HepG2 (cell line): ENCODE measurements around the gene POU2F1. TPM values are rescaled to one million over a fixed set of nuclear protein-coding genes. Genes with fewer than 3 reads are reported as not detected.

Experiments
- ATAC-seq: fragments of 200-7000 bp; cut with Tn5 transposase; 3 replicates; pipeline ENCODE4 v1.9.1; 2020; ENCODE audit warnings: mild to moderate bottlenecking, moderate library complexity
- BruUV-seq: library from RNA; stranded (reverse); fragments of 400-500 nt; replicated peaks from 2 replicates; lab custom pipeline; 2021; lab: Mats Ljungman, UMichigan
- CTCF ChIA-PET: fragments of 300-600 bp; formaldehyde crosslinking; extraction: SDS; loops from one replicate; lab custom pipeline; 2021; ENCODE audit warnings: low total read pairs, inconsistent platforms, low intra/inter-chr PET ratio; lab: Yijun Ruan, JAX
- POLR2A ChIA-PET: fragments of 350-600 bp; sonication (Branson Sonifier 250); formaldehyde crosslinking; loops from one replicate; lab custom pipeline; 2020; ENCODE audit warnings: antibody characterized with exemption, inconsistent platforms; lab: Yijun Ruan, JAX
- DNase-seq: peaks from one replicate; pipeline ENCODE4 v3.0.0-alpha.2; 2015; ENCODE audit warnings: low spot score
- FAIRE-seq: peaks from 3 replicates; lab custom pipeline; 2011; peaks lifted over from hg19 to GRCh38; lab: Jason Lieb, UNC
- H2AFZ ChIP-seq: one replicate; pipeline ENCODE4 v1.6.1; 2011; ENCODE audit warnings: low read length, inconsistent platforms
- H3K27ac ChIP-seq: fragments of 300-600 bp; 3 replicates; pipeline ENCODE4 v1.8.0; 2011; ENCODE audit warnings: mixed run types, mild to moderate bottlenecking, mixed read lengths, low read length, inconsistent platforms; ENCODE audit not compliant: insufficient read depth; ENCODE audit errors: extremely low read length
- H3K27me3 ChIP-seq, 2 experiments: fragments of 200-600 bp in 1 of 2; 2 replicates in 1 of 2; 3 replicates in 1 of 2; pipeline versions ENCODE4 v1.6.0 to v1.8.0; 2011; ENCODE audit warnings: low read length in 2 of 2, mild to moderate bottlenecking in 2 of 2, moderate library complexity in 2 of 2, inconsistent platforms in 1 of 2; ENCODE audit not compliant: insufficient read depth in 2 of 2, control insufficient read depth in 1 of 2
- H3K36me3 ChIP-seq, 2 experiments: fragments of 200-600 bp in 1 of 2; replicated peaks in 1 of 2; 2 replicates in 1 of 2; 3 replicates in 1 of 2; pipeline versions ENCODE4 v1.5.1 to v1.8.0; 2011; ENCODE audit warnings: low read length in 2 of 2, inconsistent platforms in 1 of 2; ENCODE audit not compliant: insufficient read depth in 2 of 2, control insufficient read depth in 1 of 2
- H3K4me1 ChIP-seq: 2 replicates; pipeline ENCODE4 v1.5.1; 2012; ENCODE audit warnings: low read length, inconsistent platforms; ENCODE audit not compliant: insufficient read depth
- H3K4me2 ChIP-seq: 2 replicates; pipeline ENCODE4 v1.6.0; 2011; ENCODE audit warnings: low read depth, low read length, inconsistent platforms
- H3K4me3 ChIP-seq, 3 experiments: fragments of 200-600 bp in 1 of 3; sonication (generic), shearing (Covaris generic) in 1 of 3; replicated peaks in 1 of 3; 2 replicates each; pipeline ENCODE4 v1.5.1; 2011 to 2016; ENCODE audit warnings: low read length in 3 of 3, inconsistent platforms in 2 of 3, low read depth in 2 of 3, mild to moderate bottlenecking in 2 of 3, control low read depth in 1 of 3, mixed read lengths in 1 of 3; ENCODE audit not compliant: insufficient read depth in 1 of 3
- H3K79me2 ChIP-seq: one replicate; pipeline ENCODE4 v1.6.1; 2011; ENCODE audit warnings: low read length, inconsistent platforms; ENCODE audit not compliant: insufficient read depth
- H3K9ac ChIP-seq: 2 replicates; pipeline ENCODE4 v1.6.0; 2011; ENCODE audit warnings: mild to moderate bottlenecking, low read depth, low read length, inconsistent platforms; ENCODE audit not compliant: insufficient read depth
- H3K9me3 ChIP-seq: 2 replicates; pipeline ENCODE4 v1.5.1; 2012; ENCODE audit warnings: mild to moderate bottlenecking, low read length
- H4K20me1 ChIP-seq: 2 replicates; pipeline ENCODE4 v1.6.0; 2011; ENCODE audit warnings: inconsistent platforms, mild to moderate bottlenecking, low read length, moderate library complexity; ENCODE audit not compliant: insufficient read depth
- FLYWCH1 ChIP-seq: sonication (generic); formaldehyde crosslinking; IDR thresholded peaks from 2 replicates; pipeline ENCODE4 v1.8.1; 2023; ENCODE audit warnings: mild to moderate bottlenecking, missing genetic modification reagents
- NFE2 ChIP-seq: sonication (generic); formaldehyde crosslinking; IDR thresholded peaks from 2 replicates; pipeline ENCODE4 v1.4.0; 2020; ENCODE audit warnings: missing genetic modification reagents
- NFKB2 ChIP-seq: sonication (generic); formaldehyde crosslinking; IDR thresholded peaks from 2 replicates; pipeline ENCODE4 v1.4.0; 2020; ENCODE audit warnings: missing genetic modification reagents, borderline replicate concordance
- POLR2AphosphoS5 ChIP-seq: IDR thresholded peaks from 2 replicates; pipeline ENCODE4 v1.6.1; 2012; ENCODE audit warnings: low read depth, low read length
- PPARG ChIP-seq: conservative IDR thresholded peaks from 2 replicates; pipeline ENCODE4 v1.6.1; 2016; ENCODE audit warnings: missing biosample characterization, missing genetic modification reagents
- SIN3A ChIP-seq: IDR thresholded peaks from 2 replicates; pipeline ENCODE4 v1.6.1; 2011; ENCODE audit warnings: low read depth, mild to moderate bottlenecking, control low read depth, low read length, borderline replicate concordance
- TRIM24 ChIP-seq: sonication (generic); formaldehyde crosslinking; IDR thresholded peaks from 2 replicates; pipeline ENCODE4 v1.8.0; 2022; ENCODE audit warnings: mild to moderate bottlenecking, missing genetic modification reagents
- ZNF615 ChIP-seq: sonication (generic); formaldehyde crosslinking; IDR thresholded peaks from 2 replicates; pipeline ENCODE4 v1.5.0; 2020; ENCODE audit warnings: mild to moderate bottlenecking, missing genetic modification reagents, borderline replicate concordance
- WGBS: methylation state at CpG from one replicate; pipeline ENCODE4 v1.1.6; 2017; ENCODE audit warnings: low lambda C conversion rate; 5-methylcytosine and 5-hydroxymethylcytosine counted together
- in situ Hi-C: cut with HindIII; loops from 2 replicates; pipeline ENCODE4 v1.10.0; 2017; ENCODE audit warnings: low pct_unique_long_range_greater_than_20kb; ENCODE audit not compliant: extremely low pct_ligation_motif_present
- intact Hi-C: fragments of 100-400 bp; cut with micrococcal nuclease; formaldehyde crosslinking; loops from one replicate; pipeline ENCODE4 v1.10.0; 2022; ENCODE audit not compliant: unreplicated experiment
- polyA plus RNA-seq, 8 experiments: library from polyadenylated mRNA; depleted of rRNA in 3 of 8; stranded (reverse) in 7 of 8; unstranded in 1 of 8; fragments of >200 nt; fragmentation: Illumina TruSeq in 4 of 8; extraction: Trizol in 4 of 8; gene quantifications; 2 replicates each; pipeline versions ENCODE4 v1.2.1 to v1.2.3, GENCODE V29; 2011 to 2016; ENCODE audit warnings: low read depth in 4 of 8, missing spikeins in 1 of 8, mixed read lengths in 1 of 8; ENCODE audit not compliant: insufficient read depth in 1 of 8
- total RNA-seq, 5 experiments: library from RNA; depleted of rRNA; stranded (reverse); fragments of >200 nt; fragmentation: Illumina TruSeq; extraction: Trizol; gene quantifications; 2 replicates each; pipeline ENCODE4 v1.2.3, GENCODE V29; 2016; ENCODE audit warnings: low read depth in 1 of 5
- TF ChIP-seq, protein P1 (sequence below): sonication (generic); formaldehyde crosslinking; IDR thresholded peaks from 2 replicates; pipeline ENCODE4 v1.4.0; 2020; ENCODE audit warnings: mild to moderate bottlenecking, missing genetic modification reagents
- TF ChIP-seq, protein P2 (sequence below): sonication (generic); formaldehyde crosslinking; IDR thresholded peaks from 2 replicates; pipeline ENCODE4 v1.5.0; 2020; ENCODE audit warnings: missing genetic modification reagents, mild to moderate bottlenecking, borderline replicate concordance

Gene POU2F1
- total and polyA plus RNA-seq, 2 of the 13 experiments (the other 11 are each of a cell fraction or from before 2014, with no cell fraction given): 10.2 to 13.0 TPM

DNA sequence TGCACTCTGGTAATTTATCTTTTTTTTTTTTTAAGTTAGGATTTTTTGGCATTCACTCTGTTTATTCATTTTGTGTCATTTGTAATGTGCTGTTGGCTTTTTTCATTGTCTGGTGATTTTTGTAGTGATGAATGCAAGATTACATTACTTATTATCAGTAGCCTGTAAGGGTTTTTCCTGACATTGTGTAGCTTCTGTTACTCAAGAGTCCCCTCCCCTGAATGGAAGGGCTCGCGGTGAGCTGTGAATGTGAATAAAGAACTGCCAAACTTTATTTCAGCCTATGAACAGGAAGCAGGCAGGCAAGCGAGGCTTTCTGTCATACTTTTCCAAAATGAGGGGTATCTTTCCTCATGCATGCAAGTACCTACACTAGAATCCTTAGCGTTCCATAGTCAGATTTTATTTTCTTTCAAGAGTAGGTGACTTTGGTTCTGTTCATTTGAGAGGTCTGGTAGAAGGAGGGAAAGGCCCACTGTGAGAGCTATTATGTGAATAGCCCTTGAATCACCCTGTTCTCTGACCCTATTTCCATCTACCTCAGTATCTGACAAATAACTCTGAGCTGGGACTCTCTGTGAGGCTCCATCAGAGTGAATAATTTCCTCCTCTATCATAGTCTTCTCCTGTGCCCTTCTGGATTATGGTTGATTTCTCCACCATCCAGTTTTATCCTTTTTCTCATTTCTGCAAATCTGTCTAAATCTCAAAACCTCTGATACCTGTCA, 183.6 kb downstream of the POU2F1 start:
- ATAC-seq: no peak
- no peak overlapping the region for H2AFZ ChIP-seq

More for the DNA sequence above, 183.6 kb downstream of the POU2F1 start:
- no peaks in the 10 kb centered on the region for H4K20me1 ChIP-seq
- peaks cover 2 to 13% of the 10 kb centered on the region in 2 experiments for H3K36me3 ChIP-seq
- DNase-seq (no peak), FAIRE-seq (no peak)
- no peaks in the 10 kb centered on the region for H3K9me3 ChIP-seq
- no peak for TF ChIP-seq SIN3A
- no peak for TF ChIP-seq TRIM24
- TF ChIP-seq NFKB2 (CRISPR knock-in tag): no peak
- TF ChIP-seq PPARG (CRISPR knock-in tag): no peak
- TF ChIP-seq FLYWCH1 (CRISPR knock-in tag): no peak
- TF ChIP-seq, protein P1, sequence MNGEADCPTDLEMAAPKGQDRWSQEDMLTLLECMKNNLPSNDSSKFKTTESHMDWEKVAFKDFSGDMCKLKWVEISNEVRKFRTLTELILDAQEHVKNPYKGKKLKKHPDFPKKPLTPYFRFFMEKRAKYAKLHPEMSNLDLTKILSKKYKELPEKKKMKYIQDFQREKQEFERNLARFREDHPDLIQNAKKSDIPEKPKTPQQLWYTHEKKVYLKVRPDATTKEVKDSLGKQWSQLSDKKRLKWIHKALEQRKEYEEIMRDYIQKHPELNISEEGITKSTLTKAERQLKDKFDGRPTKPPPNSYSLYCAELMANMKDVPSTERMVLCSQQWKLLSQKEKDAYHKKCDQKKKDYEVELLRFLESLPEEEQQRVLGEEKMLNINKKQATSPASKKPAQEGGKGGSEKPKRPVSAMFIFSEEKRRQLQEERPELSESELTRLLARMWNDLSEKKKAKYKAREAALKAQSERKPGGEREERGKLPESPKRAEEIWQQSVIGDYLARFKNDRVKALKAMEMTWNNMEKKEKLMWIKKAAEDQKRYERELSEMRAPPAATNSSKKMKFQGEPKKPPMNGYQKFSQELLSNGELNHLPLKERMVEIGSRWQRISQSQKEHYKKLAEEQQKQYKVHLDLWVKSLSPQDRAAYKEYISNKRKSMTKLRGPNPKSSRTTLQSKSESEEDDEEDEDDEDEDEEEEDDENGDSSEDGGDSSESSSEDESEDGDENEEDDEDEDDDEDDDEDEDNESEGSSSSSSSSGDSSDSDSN (CRISPR knock-in tag): no peak
- TF ChIP-seq POLR2AphosphoS5: no peak
- TF ChIP-seq, protein P2, sequence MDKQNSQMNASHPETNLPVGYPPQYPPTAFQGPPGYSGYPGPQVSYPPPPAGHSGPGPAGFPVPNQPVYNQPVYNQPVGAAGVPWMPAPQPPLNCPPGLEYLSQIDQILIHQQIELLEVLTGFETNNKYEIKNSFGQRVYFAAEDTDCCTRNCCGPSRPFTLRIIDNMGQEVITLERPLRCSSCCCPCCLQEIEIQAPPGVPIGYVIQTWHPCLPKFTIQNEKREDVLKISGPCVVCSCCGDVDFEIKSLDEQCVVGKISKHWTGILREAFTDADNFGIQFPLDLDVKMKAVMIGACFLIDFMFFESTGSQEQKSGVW (CRISPR knock-in tag): no peak
- no peak for TF ChIP-seq ZNF615 (CRISPR knock-in tag)
- TF ChIP-seq NFE2 (CRISPR knock-in tag): no peak
- no peak overlapping the region for H3K27ac ChIP-seq
- WGBS: 95% methylated on average over 4 of the region's 4 CpGs
- H3K79me2 ChIP-seq: no peaks in the 10 kb centered on the region
- CTCF ChIA-PET: no interaction called here
- H3K27me3 ChIP-seq: no peaks in the 10 kb centered on the region; a peak in 1 of 5 replicates
- H3K4me3 ChIP-seq: no peak overlapping the region
- no peak overlapping the region for H3K4me2 ChIP-seq
- H3K9ac ChIP-seq: no peak overlapping the region
- in situ Hi-C loops: loop anchor here (5.0 kb wide), 1 partner anchor 137 kb away; no protein-coding TSS in a partner anchor
- H3K4me1 ChIP-seq: no peaks in the 10 kb centered on the region
- POLR2A ChIA-PET: no interaction called here
- intact Hi-C loops: no loop called here
- BruUV-seq: no TSS peak
